SK-N-SH (cell line): Measurements from ENCODE around the gene CNOT1. TPM values are rescaled to one million over a fixed set of nuclear protein-coding genes. Genes with fewer than 3 reads are reported as not detected.

ENCODE experiments used
- CTCF ChIA-PET: fragments of 300-600, 350-600 bp; formaldehyde crosslinking; extraction: SDS; loops from one replicate; lab custom pipeline; 2021; lab: Yijun Ruan, JAX
- POLR2A ChIA-PET: fragments of 350-600 bp; sonication (Branson Sonifier 250); formaldehyde crosslinking; extraction: SDS; loops from one replicate; lab custom pipeline; 2020; ENCODE audit warnings: antibody characterized with exemption, inconsistent platforms; lab: Yijun Ruan, JAX
- DNase-seq: peaks from one replicate; pipeline ENCODE4 v3.0.0; 2012
- H2AFZ ChIP-seq: fragments of 200-600 bp; sonication (generic); 2 replicates; pipeline ENCODE4 v1.8.1; 2016; ENCODE audit warnings: antibody characterized with exemption, mild to moderate bottlenecking, low read depth
- H3F3A ChIP-seq: fragments of 200-600 bp; sonication (generic); replicated peaks from 2 replicates; pipeline ENCODE3; 2016; ENCODE audit warnings: antibody characterized with exemption, mild to moderate bottlenecking; ENCODE audit not compliant: insufficient read depth
- H3K27ac ChIP-seq, 2 experiments: fragments of 200-500 bp in 1 of 2; fragments of 200-600 bp in 1 of 2; sonication (Bioruptor generic) in 1 of 2; sonication (generic), shearing (Covaris generic) in 1 of 2; 2 replicates each; pipeline versions ENCODE4 v1.5.1 to v1.6.1; 2014 to 2016; ENCODE audit warnings: low read depth in 2 of 2, inconsistent platforms in 1 of 2, low read length in 1 of 2, mild to moderate bottlenecking in 1 of 2, mixed read lengths in 1 of 2
- H3K27me3 ChIP-seq: fragments of 200-600 bp; sonication (generic), shearing (Covaris generic); 2 replicates; pipeline ENCODE4 v1.6.1; 2016; ENCODE audit warnings: mixed run types; ENCODE audit not compliant: insufficient read depth
- H3K36me3 ChIP-seq, 2 experiments: fragments of 200-500 bp in 1 of 2; fragments of 200-600 bp in 1 of 2; sonication (Bioruptor generic) in 1 of 2; sonication (generic) in 1 of 2; replicated peaks in 1 of 2; 2 replicates each; pipeline versions ENCODE3 to v1.5.1; 2014 to 2016; ENCODE audit warnings: low read length in 1 of 2, mild to moderate bottlenecking in 1 of 2; ENCODE audit not compliant: insufficient read depth in 2 of 2, control insufficient read depth in 1 of 2
- H3K4me1 ChIP-seq, 2 experiments: fragments of 200-500 bp in 1 of 2; fragments of 200-600 bp in 1 of 2; sonication (Bioruptor generic) in 1 of 2; sonication (generic), shearing (Covaris generic) in 1 of 2; 2 replicates each; pipeline versions ENCODE4 v1.5.1 to v1.6.1; 2014 to 2016; ENCODE audit warnings: low read depth in 1 of 2, low read length in 1 of 2, mixed run types in 1 of 2; ENCODE audit not compliant: insufficient read depth in 2 of 2, control insufficient read depth in 1 of 2
- H3K4me2 ChIP-seq: fragments of 200-600 bp; sonication (generic), shearing (Covaris generic); 2 replicates; pipeline ENCODE4 v1.6.1; 2017; ENCODE audit warnings: mixed run types
- H3K4me3 ChIP-seq, 2 experiments: fragments of 200-500 bp in 1 of 2; fragments of 200-600 bp in 1 of 2; sonication (Bioruptor generic) in 1 of 2; sonication (generic), shearing (Covaris generic) in 1 of 2; 2 replicates each; pipeline versions ENCODE4 v1.5.1 to v1.8.1; 2014 to 2016; ENCODE audit warnings: low read depth in 2 of 2, inconsistent platforms in 1 of 2, low read length in 1 of 2, mild to moderate bottlenecking in 1 of 2, mixed read lengths in 1 of 2, moderate library complexity in 1 of 2
- H3K79me2 ChIP-seq: fragments of 200-600 bp; sonication (generic); 2 replicates; pipeline ENCODE4 v1.8.1; 2017; ENCODE audit warnings: mild to moderate bottlenecking; ENCODE audit not compliant: insufficient read depth
- H3K9ac ChIP-seq: fragments of 200-600 bp; sonication (generic); 2 replicates; pipeline ENCODE4 v1.6.1; 2017; ENCODE audit warnings: mixed run types
- H3K9me2 ChIP-seq: fragments of 200-600 bp; sonication (generic); 2 replicates; pipeline ENCODE4 v1.6.1; 2017; ENCODE audit warnings: mixed run types
- H3K9me3 ChIP-seq: fragments of 200-600 bp; sonication (generic); 2 replicates; pipeline ENCODE4 v1.6.1; 2017; ENCODE audit warnings: mixed run types, mild to moderate bottlenecking, moderate library complexity
- H4K20me1 ChIP-seq: fragments of 200-600 bp; sonication (generic); 2 replicates; pipeline ENCODE4 v1.6.1; 2017; ENCODE audit warnings: mild to moderate bottlenecking, mixed run types; ENCODE audit not compliant: insufficient read depth
- EP300 ChIP-seq, 2 experiments: IDR thresholded peaks; 2 replicates each; pipeline versions ENCODE4 v1.4.0 to v1.6.1; 2012; ENCODE audit warnings: borderline replicate concordance in 1 of 2, low read depth in 1 of 2, low read length in 1 of 2
- FOSL2 ChIP-seq: IDR thresholded peaks from 2 replicates; pipeline ENCODE4 v1.4.0; 2012; ENCODE audit warnings: low read depth, mild to moderate bottlenecking, moderate library complexity, borderline replicate concordance
- GATA2 ChIP-seq: sonication (generic); formaldehyde crosslinking; IDR thresholded peaks from 2 replicates; pipeline ENCODE4 v1.5.0; 2020; ENCODE audit warnings: mild to moderate bottlenecking, missing genetic modification reagents
- IRF3 ChIP-seq: fragments of 150-350 bp; IDR thresholded peaks from 2 replicates; pipeline ENCODE4 v1.6.1; 2016; ENCODE audit warnings: mild to moderate bottlenecking, low read depth, low read length
- MAX ChIP-seq: IDR thresholded peaks from 2 replicates; pipeline ENCODE4 v1.4.0; 2012; ENCODE audit warnings: low read depth
- RXRA ChIP-seq: IDR thresholded peaks from 2 replicates; pipeline ENCODE4 v1.4.0; 2012; ENCODE audit warnings: low read depth, mild to moderate bottlenecking, borderline replicate concordance
- SMC3 ChIP-seq: IDR thresholded peaks from 2 replicates; pipeline ENCODE4 v1.6.1; 2012; ENCODE audit warnings: low read depth, low read length, improper control_type of control experiment
- TAF1 ChIP-seq: IDR thresholded peaks from 2 replicates; pipeline ENCODE4 v1.6.1; 2012; ENCODE audit warnings: low read depth, mild to moderate bottlenecking, low read length, moderate library complexity, borderline replicate concordance
- WGBS: methylation state at CpG from one replicate; pipeline ENCODE4 v1.1.6; 2017; ENCODE audit warnings: low lambda C conversion rate; 5-methylcytosine and 5-hydroxymethylcytosine counted together
- polyA plus RNA-seq, 3 experiments: library from polyadenylated mRNA; depleted of rRNA; stranded (reverse); fragments of >200 nt; gene quantifications; 2 replicates each; pipeline ENCODE4 v1.2.3, GENCODE V29; 2012
- TF ChIP-seq, protein P1 (sequence below): fragments of 150-350 bp; IDR thresholded peaks from 2 replicates; pipeline ENCODE4 v1.6.1; 2017; ENCODE audit warnings: antibody characterized with exemption, low read length, low read depth, borderline replicate concordance

Gene CNOT1
- polyA plus RNA-seq, 1 of the 3 experiments (the other 2 are of a cell fraction) = 77.8 TPM

- H3K4me2 ChIP-seq = no peak overlapping the region
- H3K9me2 ChIP-seq = no peaks in the 10 kb centered on the region
- ChIA-PET POLR2A (no interaction called here), CTCF (interaction anchor here (1.1 to 6.8 kb wide), 6 partner anchors 8 to 283 kb away, joined by 3 to 34 read pairs (median 4); no protein-coding TSS in a partner anchor)
- no peaks in the 10 kb centered on the region; the same call in 1 of the 2 replicates for H3K27me3 ChIP-seq
- no peaks in the 10 kb centered on the region; a peak in 1 of 4 replicates for H3K4me1 ChIP-seq
- H3K9me3 ChIP-seq = no peaks in the 10 kb centered on the region
- no peaks in the 10 kb centered on the region for H3K36me3 ChIP-seq
- no peak for DNase-seq
- no peak overlapping the region for H3K9ac ChIP-seq
- peaks cover 3% of the 10 kb centered on the region for H3F3A ChIP-seq
- no peak overlapping the region for H3K4me3 ChIP-seq
- TF ChIP-seq SMC3 (no peak), MAX (no peak), EP300 (IDR thresholded peaks at IDR 0.05; ENCODE audit: borderline replicate concordance in 1 of 2, low read depth in 1 of 2, low read length in 1 of 2) (no peak)
- 82% methylated on average over 3 of the region's 3 CpGs for WGBS
- no peaks in the 10 kb centered on the region for H3K79me2 ChIP-seq
- H4K20me1 ChIP-seq = no peaks in the 10 kb centered on the region
- no peak overlapping the region for H3K27ac ChIP-seq
- no peak overlapping the region for H2AFZ ChIP-seq
Observed at GRCh38 chr16:58472827-58473226, 156.8 kb downstream of the CNOT1 start.

GRCh38 chr16:58472266-58472665 lies 157.4 kb downstream of the CNOT1 start:
- no peak for TF ChIP-seq FOSL2
- TF ChIP-seq, protein P1, sequence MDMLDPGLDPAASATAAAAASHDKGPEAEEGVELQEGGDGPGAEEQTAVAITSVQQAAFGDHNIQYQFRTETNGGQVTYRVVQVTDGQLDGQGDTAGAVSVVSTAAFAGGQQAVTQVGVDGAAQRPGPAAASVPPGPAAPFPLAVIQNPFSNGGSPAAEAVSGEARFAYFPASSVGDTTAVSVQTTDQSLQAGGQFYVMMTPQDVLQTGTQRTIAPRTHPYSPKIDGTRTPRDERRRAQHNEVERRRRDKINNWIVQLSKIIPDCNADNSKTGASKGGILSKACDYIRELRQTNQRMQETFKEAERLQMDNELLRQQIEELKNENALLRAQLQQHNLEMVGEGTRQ = no peak
- WGBS = 92% methylated on average over 9 of the region's 9 CpGs

GRCh38 chr16:58471209-58471975 lies 158.2 kb downstream of the CNOT1 start:
- no peak for DNase-seq
- Histone ChIP-seq H3K4me2 (no peak overlapping the region), H3K9me2 (no peaks in the 10 kb centered on the region), H3K9ac (no peak overlapping the region), H3K4me1 (no peaks in the 10 kb centered on the region; a peak in 1 of 4 replicates), H3K4me3 (no peak overlapping the region), H3K9me3 (no peaks in the 10 kb centered on the region), H3K27me3 (peaks cover 4% of the 10 kb centered on the region; the same call in 1 of the 2 replicates), H3K36me3 (no peaks in the 10 kb centered on the region), H3F3A (peaks cover under 1% of the 10 kb centered on the region), H4K20me1 (no peaks in the 10 kb centered on the region), H2AFZ (no peak overlapping the region), H3K79me2 (no peaks in the 10 kb centered on the region), H3K27ac (no peak overlapping the region)
- CTCF ChIA-PET = interaction anchor here (0.5 to 4.8 kb wide), 9 partner anchors 10 to 183 kb away, joined by 3 to 24 read pairs (median 4); no protein-coding TSS in a partner anchor
- WGBS = 78% methylated on average over 8 of the region's 10 CpGs
- POLR2A ChIA-PET = no interaction called here
- TF ChIP-seq EP300 (IDR thresholded peaks at IDR 0.05; ENCODE audit: borderline replicate concordance in 1 of 2, low read depth in 1 of 2, low read length in 1 of 2) (no peak), TAF1 (no peak), RXRA (no peak), GATA2 (CRISPR knock-in tag) (no peak), IRF3 (no peak)
- TF ChIP-seq, protein P1 = no peak

More at GRCh38 chr16:58472266-58472665, 157.4 kb downstream of the CNOT1 start:
- no peak overlapping the region for H3K4me2 ChIP-seq
- no peaks in the 10 kb centered on the region; the same call in 1 of the 2 replicates for H3K27me3 ChIP-seq
- no peak overlapping the region for H3K4me3 ChIP-seq
- no peaks in the 10 kb centered on the region for H3K9me2 ChIP-seq
- CTCF ChIA-PET = interaction anchor here (1.1 to 6.8 kb wide), 4 partner anchors 16 to 136 kb away, joined by 3 to 34 read pairs (median 14); no protein-coding TSS in a partner anchor
- no peak overlapping the region for H3K9ac ChIP-seq
- H3F3A ChIP-seq = peaks cover 3% of the 10 kb centered on the region
- no peak overlapping the region for H3K27ac ChIP-seq
- no peaks in the 10 kb centered on the region for H4K20me1 ChIP-seq
- no peak for DNase-seq
- no peaks in the 10 kb centered on the region for H3K9me3 ChIP-seq
- POLR2A ChIA-PET = no interaction called here
- no peaks in the 10 kb centered on the region for H3K36me3 ChIP-seq
- no peak overlapping the region for H2AFZ ChIP-seq
- H3K79me2 ChIP-seq = no peaks in the 10 kb centered on the region
- H3K4me1 ChIP-seq = no peaks in the 10 kb centered on the region; a peak in 1 of 4 replicates
